Stimulated activated CD8-positive, alpha-beta memory T cell treated with anti-CD3 and anti-CD28 coated beads, Interleukin-15, amount 100 ng/mL, for 4 hours (primary cell): ENCODE results near the gene SSH2.
"Not testable (repeated sequence)": the region's sequence is repeated elsewhere in the genome, so short reads cannot be mapped to it uniquely, and the experiment has no call there.

Experiments
- DNase-seq, 2 donors: peaks; one replicate each; pipeline ENCODE4 v3.0.0-alpha.2; 2020; ENCODE audit warnings: low read depth in 2 of 2

SSH2 gene

GRCh38 chr17:29740017-29740416 lies 190.0 kb downstream of the SSH2 start:
- no peak for DNase-seq

GRCh38 chr17:29734640-29735039 lies 195.4 kb downstream of the SSH2 start:
- DNase-seq: no peak

- no peak for DNase-seq
Measured at GRCh38 chr17:29733166-29733565, 196.9 kb downstream of the SSH2 start.

- DNase-seq: no peak
Measured at GRCh38 chr17:29732613-29733012, 197.4 kb downstream of the SSH2 start.

GRCh38 chr17:29732209-29732608 lies 197.8 kb downstream of the SSH2 start:
- no peak for DNase-seq

GRCh38 chr17:29731589-29731929 lies 198.5 kb downstream of the SSH2 start:
- no peak for DNase-seq

GRCh38 chr17:29728490-29728889 lies 201.5 kb downstream of the SSH2 start:
- no peak for DNase-seq

- DNase-seq: no peak
Measured at GRCh38 chr17:29726715-29727252, 203.2 kb downstream of the SSH2 start.

- DNase-seq: not testable (repeated sequence)
Measured at GRCh38 chr17:29725408-29725807, 204.6 kb downstream of the SSH2 start.

GRCh38 chr17:29723278-29724047 lies 206.6 kb downstream of the SSH2 start:
- no peak for DNase-seq

- peak in 1 of 2 donors; percentile 12 for DNase-seq
Measured at GRCh38 chr17:29722411-29723198, 207.4 kb downstream of the SSH2 start.

- no peak for DNase-seq
Measured at GRCh38 chr17:29720551-29720950, 209.5 kb downstream of the SSH2 start.

GRCh38 chr17:29719469-29719868 lies 210.6 kb downstream of the SSH2 start:
- no peak for DNase-seq

- DNase-seq: no peak
Measured at GRCh38 chr17:29718446-29719039, 211.5 kb downstream of the SSH2 start.

GRCh38 chr17:29717817-29718216 lies 212.2 kb downstream of the SSH2 start:
- DNase-seq: no peak

GRCh38 chr17:29716566-29716965 lies 213.5 kb downstream of the SSH2 start:
- no peak for DNase-seq

- DNase-seq: no peak
Measured at GRCh38 chr17:29715680-29716079, 214.3 kb downstream of the SSH2 start.

- no peak for DNase-seq
Measured at GRCh38 chr17:29714146-29714545, 215.9 kb downstream of the SSH2 start.

GRCh38 chr17:29713626-29714025 lies 216.4 kb downstream of the SSH2 start:
- no peak for DNase-seq

- DNase-seq: no peak
Measured at GRCh38 chr17:29711588-29712385, 218.2 kb downstream of the SSH2 start.

GRCh38 chr17:29710891-29711418 lies 219.1 kb downstream of the SSH2 start:
- DNase-seq: no peak

- DNase-seq: no peak
Measured at GRCh38 chr17:29710520-29710884, 219.5 kb downstream of the SSH2 start.
